KMS-11 (cell line): Measurements from ENCODE around the gene ZNF829.

Experiments used
- H2AFZ ChIP-seq: fragments of 200-600 bp; sonication (generic); 2 replicates; pipeline ENCODE4 v1.6.1; 2016; ENCODE audit warnings: antibody characterized with exemption, mixed run types, low read depth
- H3K27ac ChIP-seq: fragments of 200-600 bp; sonication (generic); 2 replicates; pipeline ENCODE4 v1.6.1; 2016; ENCODE audit warnings: mild to moderate bottlenecking, mixed run types
- H3K27me3 ChIP-seq: fragments of 200-600 bp; sonication (generic); 2 replicates; pipeline ENCODE4 v1.6.1; 2017; ENCODE audit warnings: mild to moderate bottlenecking, low read depth, mixed run types, moderate library complexity; ENCODE audit not compliant: insufficient read depth
- H3K36me3 ChIP-seq: fragments of 200-600 bp; sonication (generic); 2 replicates; pipeline ENCODE4 v1.6.1; 2017; ENCODE audit warnings: mild to moderate bottlenecking, mixed run types; ENCODE audit not compliant: insufficient read depth
- H3K4me1 ChIP-seq: fragments of 200-600 bp; sonication (generic); 2 replicates; pipeline ENCODE4 v1.6.1; 2016; ENCODE audit warnings: mild to moderate bottlenecking, low read depth, mixed run types; ENCODE audit not compliant: poor library complexity, severe bottlenecking
- H3K4me2 ChIP-seq: fragments of 200-600 bp; sonication (generic); 2 replicates; pipeline ENCODE4 v1.7.0; 2016; ENCODE audit warnings: mild to moderate bottlenecking, mixed run types
- H3K4me3 ChIP-seq: fragments of 200-600 bp; sonication (generic); IDR thresholded peaks from 2 replicates; pipeline ENCODE4 v1.6.1; 2017; ENCODE audit warnings: low read depth, low read length, mixed read lengths; ENCODE audit not compliant: insufficient read depth
- H3K79me2 ChIP-seq: fragments of 200-600 bp; sonication (generic); 2 replicates; pipeline ENCODE4 v1.6.1; 2016; ENCODE audit warnings: low read depth, mixed run types; ENCODE audit not compliant: insufficient read depth
- H3K9ac ChIP-seq: fragments of 200-600 bp; sonication (generic); 2 replicates; pipeline ENCODE4 v1.6.1; 2016; ENCODE audit warnings: mild to moderate bottlenecking, mixed run types
- H4K20me1 ChIP-seq: fragments of 200-600 bp; sonication (generic); 2 replicates; pipeline ENCODE4 v1.6.1; 2016; ENCODE audit warnings: mild to moderate bottlenecking, mixed run types; ENCODE audit not compliant: insufficient read depth
- CTCF ChIP-seq: fragments of 200-600 bp; sonication (generic); conservative IDR thresholded peaks from 2 replicates; pipeline ENCODE4 v1.6.1; 2017; ENCODE audit warnings: low read depth, mild to moderate bottlenecking, antibody characterized with exemption, low read length, moderate library complexity, mixed read lengths

Gene ZNF829

GRCh38 chr19:36939153-36939552, 23.1 kb upstream of the ZNF829 start:
- Histone ChIP-seq H3K36me3 (no peaks in the 10 kb centered on the region), H4K20me1 (no peaks in the 10 kb centered on the region), H2AFZ (no peak overlapping the region), H3K4me2 (no peak overlapping the region), H3K9ac (no peak overlapping the region), H3K27me3 (no peaks in the 10 kb centered on the region), H3K27ac (no peak overlapping the region), H3K79me2 (no peaks in the 10 kb centered on the region), H3K4me3 (no peak overlapping the region), H3K4me1 (no peaks in the 10 kb centered on the region)
- no peak for TF ChIP-seq CTCF

GRCh38 chr19:36931684-36932083, 15.6 kb upstream of the ZNF829 start:
- no peaks in the 10 kb centered on the region for H3K4me1 ChIP-seq
- no peaks in the 10 kb centered on the region for H3K36me3 ChIP-seq
- no peak for TF ChIP-seq CTCF
- no peak overlapping the region for H3K4me3 ChIP-seq
- H3K9ac ChIP-seq = no peak overlapping the region
- H3K4me2 ChIP-seq = no peak overlapping the region
- H3K27me3 ChIP-seq = no peaks in the 10 kb centered on the region
- no peaks in the 10 kb centered on the region for H3K79me2 ChIP-seq
- no peaks in the 10 kb centered on the region for H4K20me1 ChIP-seq
- no peak overlapping the region for H3K27ac ChIP-seq
- H2AFZ ChIP-seq = no peak overlapping the region

- no peaks in the 10 kb centered on the region for H3K79me2 ChIP-seq
- H2AFZ ChIP-seq = no peak overlapping the region
- H3K4me2 ChIP-seq = no peak overlapping the region
Measured at GRCh38 chr19:36918090-36918489, 2.0 kb upstream of the ZNF829 start.

GRCh38 chr19:36916991-36917390, 900 bp upstream of the ZNF829 start:
- H3K27me3 ChIP-seq = no peaks in the 10 kb centered on the region
- no peak overlapping the region for H3K9ac ChIP-seq
- no peak overlapping the region for H3K4me3 ChIP-seq
- no peaks in the 10 kb centered on the region for H4K20me1 ChIP-seq
- H3K4me2 ChIP-seq = no peak overlapping the region
- H3K79me2 ChIP-seq = no peaks in the 10 kb centered on the region
- no peaks in the 10 kb centered on the region for H3K4me1 ChIP-seq
- H3K27ac ChIP-seq = no peak overlapping the region
- H2AFZ ChIP-seq = no peak overlapping the region
- no peaks in the 10 kb centered on the region for H3K36me3 ChIP-seq
- no peak for TF ChIP-seq CTCF

More at GRCh38 chr19:36918090-36918489, 2.0 kb upstream of the ZNF829 start:
- H3K4me1 ChIP-seq = no peaks in the 10 kb centered on the region
- no peaks in the 10 kb centered on the region for H4K20me1 ChIP-seq
- no peak overlapping the region for H3K27ac ChIP-seq
- H3K4me3 ChIP-seq = no peak overlapping the region
- no peak overlapping the region for H3K9ac ChIP-seq
- TF ChIP-seq CTCF = no peak
- H3K36me3 ChIP-seq = no peaks in the 10 kb centered on the region
- no peaks in the 10 kb centered on the region for H3K27me3 ChIP-seq

- Histone ChIP-seq H3K27me3 (no peaks in the 10 kb centered on the region), H4K20me1 (no peaks in the 10 kb centered on the region), H3K4me1 (no peaks in the 10 kb centered on the region), H3K27ac (no peak overlapping the region), H3K4me2 (no peak overlapping the region), H2AFZ (no peak overlapping the region), H3K79me2 (no peaks in the 10 kb centered on the region), H3K4me3 (no peak overlapping the region), H3K36me3 (no peaks in the 10 kb centered on the region), H3K9ac (no peak overlapping the region)
- no peak for TF ChIP-seq CTCF
Measured at GRCh38 chr19:36898422-36898821, 17.7 kb downstream of the ZNF829 start.
